Measurements from ENCODE around the gene RNF183.
"Not testable (repeated sequence)": the region's sequence is repeated elsewhere in the genome, so short reads cannot be mapped to it uniquely, and the experiment has no call there.

RNF183 gene

DNA sequence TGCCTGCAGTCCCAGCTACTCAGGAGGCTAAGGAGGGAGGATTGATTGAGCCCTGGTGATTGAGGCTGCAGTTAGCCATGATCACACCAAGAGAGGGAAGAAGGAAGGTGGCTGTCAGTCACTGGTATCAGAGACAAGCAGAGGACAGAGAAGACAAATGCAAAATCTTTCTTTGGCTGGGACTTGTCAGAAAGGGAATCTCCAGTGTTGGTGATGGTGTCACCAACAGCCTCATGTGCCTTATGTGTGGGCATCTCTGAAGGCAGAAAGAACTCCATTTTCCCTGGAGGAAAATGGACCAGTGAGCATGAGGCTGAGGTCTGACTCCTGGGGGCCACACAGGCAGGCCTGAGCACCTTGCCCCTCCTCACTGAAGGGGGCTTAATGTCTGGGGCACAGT lies 12.1 kb upstream of the RNF183 start:
- DNase-seq, result no peak

DNA sequence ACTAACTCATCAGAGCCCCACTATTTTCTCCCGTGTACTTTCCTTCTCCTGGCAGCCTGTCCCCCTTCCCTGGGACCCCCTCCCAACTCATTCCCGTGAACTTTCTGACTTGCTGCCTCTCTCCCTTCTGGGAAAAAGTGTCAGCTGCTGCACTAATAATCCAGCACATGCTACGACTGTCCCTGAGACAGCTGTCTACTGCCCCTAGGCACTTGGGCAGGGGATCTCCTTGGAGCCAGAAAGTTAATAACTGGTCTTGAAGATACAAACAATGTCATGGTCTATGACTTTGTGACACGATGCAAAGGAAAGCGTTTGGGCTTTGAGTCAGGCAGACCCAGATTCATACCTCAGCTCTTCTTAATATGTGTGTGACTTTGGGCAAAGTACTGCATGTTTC lies 10.1 kb upstream of the RNF183 start:
- no peak for DNase-seq

- DNase-seq, result no peak
These were observed 8.8 kb upstream of the RNF183 start for GRCh38 chr9:113311961-113312360.

- DNase-seq, result no peak
These were observed 7.4 kb upstream of the RNF183 start for GRCh38 chr9:113310538-113310937.

- peak; percentile 21 for DNase-seq
These were observed 6.1 kb upstream of the RNF183 start for GRCh38 chr9:113309204-113309813.

- no peak for DNase-seq
These were observed 4.3 kb upstream of the RNF183 start for GRCh38 chr9:113307396-113307975.

GRCh38 chr9:113306566-113306965 lies 3.4 kb upstream of the RNF183 start:
- no peak for DNase-seq

DNA sequence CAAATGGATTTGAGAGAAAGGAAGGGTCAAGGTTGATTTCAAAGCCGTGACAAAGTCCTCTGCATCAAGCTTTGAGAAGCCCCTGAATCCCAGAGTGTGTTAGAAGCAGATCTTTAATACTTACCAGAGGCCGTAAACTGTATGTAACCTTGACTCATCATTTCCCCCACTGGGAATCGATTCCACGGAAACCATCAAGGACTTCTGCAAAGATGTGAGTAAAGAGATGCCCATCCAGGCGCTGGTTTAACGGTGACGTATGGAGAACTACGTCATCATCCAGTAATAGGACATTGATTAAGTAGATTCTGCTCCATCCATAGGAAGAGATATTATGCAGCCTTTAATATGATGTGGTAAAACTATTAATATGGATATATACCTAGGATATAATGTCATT lies 1.6 kb downstream of the RNF183 start:
- no peak for DNase-seq

DNA sequence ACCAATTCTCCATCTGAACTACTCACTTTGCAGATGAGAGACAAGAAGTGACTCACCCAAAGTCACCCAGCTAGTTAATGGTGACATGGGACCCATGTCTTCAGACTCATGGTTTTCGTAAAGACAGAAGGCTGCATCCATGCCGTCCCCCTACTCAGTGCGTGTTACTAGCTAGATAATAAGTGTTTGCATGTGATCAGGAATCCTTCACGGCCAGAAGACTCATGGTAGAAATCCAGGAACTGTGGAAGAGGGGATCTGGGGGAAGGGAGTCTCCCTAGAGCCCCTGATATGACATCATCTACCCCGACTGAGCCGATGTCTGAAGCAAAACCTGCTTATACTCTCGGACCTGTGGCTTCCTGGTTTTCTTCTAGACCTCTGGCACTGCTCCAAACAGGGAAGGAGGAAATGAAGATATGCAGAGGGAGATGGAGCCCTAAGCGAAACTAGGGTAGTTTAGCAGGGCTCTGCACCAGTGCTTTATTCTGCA lies 3.3 kb downstream of the RNF183 start:
- DNase-seq, result peak; percentile 69

GRCh38 chr9:113298924-113299770 lies 4.0 kb downstream of the RNF183 start:
- peak; percentile 96 for DNase-seq

- peak; percentile 45 for DNase-seq
These were observed 4.9 kb downstream of the RNF183 start for GRCh38 chr9:113298311-113298710.

DNA sequence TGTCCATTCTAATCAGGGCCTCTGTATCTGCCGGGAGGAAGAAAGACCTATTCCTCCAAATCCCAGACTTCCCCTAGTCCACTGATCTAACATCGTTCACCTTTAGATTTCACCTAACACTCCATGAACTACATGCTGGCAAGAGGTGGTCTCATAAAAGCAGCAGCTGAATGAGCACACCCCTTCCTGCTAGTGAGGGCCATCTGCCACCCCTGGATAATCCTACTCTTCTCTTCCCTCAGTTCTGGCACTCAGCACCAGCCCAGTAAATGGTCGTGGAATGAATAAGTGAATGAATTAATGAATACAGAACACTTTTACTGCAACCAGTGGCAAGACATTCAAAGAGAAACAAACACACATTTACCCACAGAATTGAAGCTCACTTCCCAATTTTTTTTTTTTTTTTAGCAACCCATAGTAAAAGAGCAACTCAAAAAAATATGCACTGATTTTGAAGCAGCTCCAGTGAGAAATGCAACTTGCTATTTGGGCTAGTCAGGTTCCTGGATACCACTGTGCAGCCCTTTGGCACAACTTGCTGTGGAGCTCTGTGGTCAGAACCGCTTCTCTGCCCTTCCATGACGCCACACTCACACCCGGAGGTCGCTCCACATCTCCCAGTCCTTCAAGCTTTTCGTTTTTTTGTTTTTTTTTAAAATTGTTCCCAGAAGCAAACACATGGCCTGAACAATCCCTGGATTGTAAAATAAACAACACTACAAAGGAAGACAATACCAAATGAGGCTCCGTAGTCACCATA lies 6.2 kb downstream of the RNF183 start:
- DNase-seq, result no peak

DNA sequence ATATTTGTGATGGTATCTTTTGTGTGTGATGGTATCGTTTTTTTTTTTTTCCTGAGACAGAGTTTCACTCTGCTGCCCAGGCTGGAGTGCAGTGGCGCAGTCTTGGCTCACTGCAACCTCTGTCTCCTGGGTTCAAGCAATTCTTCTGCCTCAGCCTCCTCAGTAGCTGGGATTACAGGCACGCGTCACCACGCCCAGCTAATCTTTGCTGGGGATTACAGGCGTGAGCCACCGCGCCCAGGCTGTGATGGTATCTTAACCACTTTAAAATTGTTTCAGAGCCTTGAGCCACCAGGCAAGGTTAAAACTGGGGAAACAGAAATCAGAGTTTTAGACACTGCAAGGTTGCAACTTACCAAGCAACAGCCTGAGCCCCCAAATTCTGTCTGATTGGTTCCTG lies 6.9 kb downstream of the RNF183 start:
- DNase-seq, result not testable (repeated sequence)

GRCh38 chr9:113293285-113293878 lies 9.8 kb downstream of the RNF183 start:
- no peak for DNase-seq

GRCh38 chr9:113290052-113290607 lies 13.0 kb downstream of the RNF183 start:
- no peak for DNase-seq

DNA sequence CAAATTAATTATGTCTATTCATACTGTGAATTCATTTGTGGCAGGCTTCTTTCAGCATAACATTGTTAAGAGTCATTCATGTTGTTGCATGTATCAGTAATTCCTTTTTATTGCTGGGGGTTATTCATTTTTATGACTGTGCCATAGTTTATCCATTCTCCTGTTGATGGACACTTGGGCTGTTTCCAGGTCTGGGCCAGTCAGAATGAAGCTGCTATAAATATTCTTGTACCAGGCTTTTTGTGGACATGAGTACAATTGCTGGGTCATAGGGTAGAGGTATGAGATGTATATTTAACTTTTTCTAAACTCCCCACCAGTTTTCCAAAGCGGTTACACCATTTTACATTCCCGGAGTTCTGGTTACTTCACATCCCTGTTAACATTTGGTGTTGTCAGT lies 14.1 kb downstream of the RNF183 start:
- DNase-seq, result no peak

DNA sequence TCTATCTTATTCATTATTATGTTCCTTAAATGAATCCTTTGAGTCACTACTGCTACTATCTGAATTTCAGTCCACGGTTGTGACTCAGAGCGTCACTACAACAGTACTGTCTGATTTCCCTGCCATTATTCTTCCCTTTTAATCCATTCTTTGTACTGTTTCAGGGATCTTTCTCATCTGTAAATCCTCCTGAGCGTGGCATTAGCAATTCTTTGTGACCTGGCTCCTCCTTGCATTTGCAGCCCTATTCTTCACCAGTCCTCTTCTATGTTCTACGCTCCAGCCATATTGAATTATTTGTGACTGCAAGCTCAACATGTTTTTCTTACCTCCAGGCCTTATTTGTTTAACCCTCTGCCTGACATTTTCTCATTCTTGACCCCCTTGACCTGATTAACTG lies 21.8 kb downstream of the RNF183 start:
- DNase-seq, result no peak

- no peak for DNase-seq
These were observed 24.3 kb downstream of the RNF183 start for GRCh38 chr9:113278840-113279239.

GRCh38 chr9:113275157-113276131 lies 27.7 kb downstream of the RNF183 start, which contains the start of the genes CDC26 and PRPF4:
Gene CDC26, minus strand, starts transcription at chr9:113275572. Its CDS starts 3,065 bp downstream, at chr9:113272507.
Gene PRPF4, plus strand, starts transcription at chr9:113275658. Its CDS starts 86 bp downstream, at chr9:113275744.
- peak; percentile 96 for DNase-seq

DNA sequence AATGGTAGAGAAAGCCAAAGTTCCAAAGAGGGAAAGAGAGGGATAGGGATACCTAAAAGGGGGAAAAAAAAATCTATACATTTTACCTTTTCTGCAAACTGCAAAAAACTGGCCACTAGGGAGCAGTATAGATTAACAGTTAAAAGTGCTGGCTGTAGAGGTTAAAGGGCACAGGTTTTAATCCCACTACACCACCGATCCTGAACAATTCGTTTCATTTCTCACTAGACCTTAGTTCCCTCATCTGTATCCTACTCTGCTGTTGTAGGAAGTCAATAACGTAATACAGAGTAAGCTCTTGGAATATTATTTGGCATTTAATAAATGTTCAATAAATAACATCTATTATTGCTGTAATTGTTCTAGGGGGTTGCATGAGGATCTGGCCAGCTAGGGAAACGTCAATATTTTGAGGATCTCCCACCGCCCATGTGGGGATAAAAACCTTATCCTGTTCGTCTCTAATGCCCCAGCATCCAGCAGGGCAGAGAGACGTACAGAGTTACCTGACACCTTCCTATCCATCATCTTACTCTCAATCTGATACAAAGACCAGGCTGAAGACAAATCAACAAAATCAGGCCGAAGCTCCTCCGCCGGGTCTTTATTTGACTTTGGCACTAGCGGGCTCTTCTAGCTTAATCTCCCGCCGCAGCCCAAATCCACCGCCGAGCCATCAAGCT lies 28.6 kb downstream of the RNF183 start:
- DNase-seq, result peak; percentile 63
